HG03280 (cell line): ENCODE data around the gene TEX14.
"Not testable (repeated sequence)": the region's sequence is repeated elsewhere in the genome, so short reads cannot be mapped to it uniquely, and the experiment has no call there.

ENCODE experiments used
- ATAC-seq: cut with Tn5 transposase; IDR thresholded peaks from one replicate; pipeline ENCODE4 v1.9.1; 2021; ENCODE audit warnings: mild to moderate bottlenecking, moderate library complexity; ENCODE audit not compliant: unreplicated experiment

Gene TEX14

GRCh38 chr17:58605986-58606385 lies 85.9 kb downstream of the TEX14 start:
- no peak for ATAC-seq

GRCh38 chr17:58605470-58605869 lies 86.4 kb downstream of the TEX14 start:
- no peak for ATAC-seq

GRCh38 chr17:58601976-58602375 lies 89.9 kb downstream of the TEX14 start:
- no peak for ATAC-seq

GRCh38 chr17:58597371-58597770 lies 94.5 kb downstream of the TEX14 start:
- ATAC-seq, result no peak

- ATAC-seq, result no peak
Measured at GRCh38 chr17:58595194-58595792, 96.6 kb downstream of the TEX14 start.

GRCh38 chr17:58593123-58593522 lies 98.7 kb downstream of the TEX14 start:
- no peak for ATAC-seq

- no peak for ATAC-seq
Measured at GRCh38 chr17:58591455-58591854, 100.4 kb downstream of the TEX14 start.

GRCh38 chr17:58590377-58590776 lies 101.5 kb downstream of the TEX14 start:
- ATAC-seq, result no peak

GRCh38 chr17:58587713-58588117 lies 104.1 kb downstream of the TEX14 start:
- ATAC-seq, result peak; percentile 64

GRCh38 chr17:58586009-58586644 lies 105.7 kb downstream of the TEX14 start:
- ATAC-seq, result no peak

- no peak for ATAC-seq
Measured at GRCh38 chr17:58585554-58585953, 106.3 kb downstream of the TEX14 start.

- ATAC-seq, result no peak
Measured at GRCh38 chr17:58583486-58583885, 108.4 kb downstream of the TEX14 start.

- not testable (repeated sequence) for ATAC-seq
Measured at GRCh38 chr17:58582718-58583117, 109.1 kb downstream of the TEX14 start.

- no peak for ATAC-seq
Measured at GRCh38 chr17:58580671-58581070, 111.2 kb downstream of the TEX14 start.

GRCh38 chr17:58577696-58578095 lies 114.1 kb downstream of the TEX14 start:
- no peak for ATAC-seq

- peak; percentile 49 for ATAC-seq
Measured at GRCh38 chr17:58576679-58577367, 115.0 kb downstream of the TEX14 start.

GRCh38 chr17:58575511-58575910 lies 116.3 kb downstream of the TEX14 start:
- no peak for ATAC-seq

GRCh38 chr17:58574025-58574424 lies 117.8 kb downstream of the TEX14 start:
- no peak for ATAC-seq

- no peak for ATAC-seq
Measured at GRCh38 chr17:58572846-58573245, 119.0 kb downstream of the TEX14 start.

- ATAC-seq, result no peak
Measured at GRCh38 chr17:58570758-58571157, 121.1 kb downstream of the TEX14 start.

GRCh38 chr17:58569196-58569595 lies 122.6 kb downstream of the TEX14 start:
- ATAC-seq, result no peak
